GM19240 (cell line): ENCODE measurements around the gene SLC1A4.

Experiments
- DNase-seq: peaks from one replicate; pipeline ENCODE4 v3.0.0; 2011; ENCODE audit warnings: low spot score; ENCODE audit not compliant: insufficient read length

Gene SLC1A4

GRCh38 chr2:65049010-65049639 is 59.9 kb downstream of the SLC1A4 start:
- no peak for DNase-seq

DNA sequence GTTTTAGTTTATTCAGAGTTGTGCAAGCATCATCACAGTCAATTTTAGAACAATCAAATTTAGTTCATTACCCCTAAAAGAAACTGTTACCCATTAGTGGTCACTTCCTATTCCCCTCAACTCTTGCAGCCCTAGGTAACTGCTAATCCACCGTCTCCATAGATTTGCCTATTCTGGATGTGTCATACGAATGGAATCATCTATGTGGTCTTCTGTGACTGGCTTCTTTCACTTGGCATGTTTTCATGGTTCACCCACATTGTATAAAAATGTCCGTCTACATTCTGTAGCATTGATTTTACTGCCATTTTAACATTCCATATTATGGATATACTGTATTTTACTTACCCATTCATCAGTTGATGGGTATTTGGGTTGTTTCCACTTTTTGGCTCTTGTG is 61.7 kb downstream of the SLC1A4 start:
- no peak for DNase-seq

DNA sequence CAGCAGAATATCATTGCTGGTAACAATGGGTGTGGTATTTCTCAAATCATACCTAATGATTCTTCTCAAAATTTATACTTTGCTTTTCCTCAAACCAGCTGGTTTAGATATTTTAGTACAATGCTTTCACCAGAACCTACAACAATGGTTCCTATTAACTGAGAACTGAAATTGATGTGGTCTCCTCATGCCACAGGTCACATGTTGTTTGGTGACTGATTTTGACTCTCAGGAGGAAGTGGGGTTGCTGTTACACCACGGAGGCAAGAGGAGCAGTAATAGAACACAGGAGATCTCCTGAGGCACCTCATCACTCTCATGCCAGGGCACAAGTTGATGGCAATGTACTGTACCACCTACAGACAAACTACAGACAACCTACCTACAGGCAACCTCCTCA is 64.0 kb downstream of the SLC1A4 start:
- peak; percentile 73 for DNase-seq

GRCh38 chr2:65054749-65055421 is 65.7 kb downstream of the SLC1A4 start:
- no peak for DNase-seq

DNA sequence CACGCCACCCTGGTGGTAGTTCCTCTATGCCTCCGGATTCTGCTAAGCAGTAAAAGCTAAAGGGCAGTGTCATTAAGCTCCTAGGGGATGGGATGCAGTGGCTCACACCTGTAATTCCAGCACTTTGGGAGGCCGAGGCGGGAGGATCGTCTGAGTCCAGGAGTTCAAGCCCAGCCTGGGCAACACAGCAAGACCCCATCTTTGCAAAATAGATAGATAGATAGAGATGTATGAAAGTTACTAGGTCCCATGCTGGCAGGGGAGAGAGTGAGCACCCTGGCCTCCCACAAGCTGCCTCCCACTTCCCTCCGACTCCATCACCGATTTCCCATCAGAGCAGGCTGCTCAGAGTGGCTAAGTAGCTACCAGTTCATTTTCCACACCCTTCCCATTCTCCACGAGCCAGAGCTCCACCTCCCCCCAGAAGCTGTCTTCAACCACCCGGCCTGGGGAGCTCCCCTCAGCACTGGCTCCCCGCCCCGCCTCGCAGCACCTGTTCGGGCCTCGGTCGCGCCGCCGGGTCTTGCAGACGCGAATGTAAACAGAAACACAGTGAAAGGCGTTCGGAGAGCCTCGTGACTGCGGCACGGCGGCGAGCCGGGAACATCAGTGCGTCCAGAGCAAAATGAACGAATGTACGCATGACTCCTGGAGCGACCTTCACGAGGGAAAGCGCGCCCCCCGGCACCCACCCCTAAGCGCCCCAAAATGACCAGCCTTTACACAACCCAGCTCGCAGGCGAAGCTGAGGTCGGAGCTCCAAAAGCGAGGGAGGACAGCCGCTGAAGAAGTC is 66.4 kb downstream of the SLC1A4 start:
- DNase-seq, result no peak

GRCh38 chr2:65056215-65057053 is 67.2 kb downstream of the SLC1A4 start, which contains the start of gene CEP68:
CEP68 (plus strand) TSS chr2:65056416; CDS start chr2:65069445, 13,029 bp downstream.
- DNase-seq, result peak; percentile 90

DNA sequence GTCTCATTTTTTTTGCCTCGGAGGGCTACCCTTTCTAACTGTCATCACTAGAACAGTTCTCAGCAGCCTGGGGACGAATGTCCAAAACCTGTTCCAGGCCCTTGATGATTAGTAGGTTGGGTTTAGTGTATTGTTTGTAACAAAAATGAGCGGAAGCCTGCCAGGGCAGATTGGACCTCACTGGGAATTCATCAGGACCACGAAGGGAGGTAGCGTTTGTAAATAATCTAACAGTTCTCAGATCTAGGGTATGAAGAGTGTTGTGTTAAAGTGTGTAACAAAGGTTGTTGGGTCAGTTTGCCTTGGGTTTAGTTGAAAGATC is 67.8 kb downstream of the SLC1A4 start:
- DNase-seq, result no peak

- DNase-seq, result no peak
Measured at GRCh38 chr2:65057391-65058052, 68.3 kb downstream of the SLC1A4 start.

GRCh38 chr2:65059071-65059470 is 69.9 kb downstream of the SLC1A4 start:
- DNase-seq, result no peak

DNA sequence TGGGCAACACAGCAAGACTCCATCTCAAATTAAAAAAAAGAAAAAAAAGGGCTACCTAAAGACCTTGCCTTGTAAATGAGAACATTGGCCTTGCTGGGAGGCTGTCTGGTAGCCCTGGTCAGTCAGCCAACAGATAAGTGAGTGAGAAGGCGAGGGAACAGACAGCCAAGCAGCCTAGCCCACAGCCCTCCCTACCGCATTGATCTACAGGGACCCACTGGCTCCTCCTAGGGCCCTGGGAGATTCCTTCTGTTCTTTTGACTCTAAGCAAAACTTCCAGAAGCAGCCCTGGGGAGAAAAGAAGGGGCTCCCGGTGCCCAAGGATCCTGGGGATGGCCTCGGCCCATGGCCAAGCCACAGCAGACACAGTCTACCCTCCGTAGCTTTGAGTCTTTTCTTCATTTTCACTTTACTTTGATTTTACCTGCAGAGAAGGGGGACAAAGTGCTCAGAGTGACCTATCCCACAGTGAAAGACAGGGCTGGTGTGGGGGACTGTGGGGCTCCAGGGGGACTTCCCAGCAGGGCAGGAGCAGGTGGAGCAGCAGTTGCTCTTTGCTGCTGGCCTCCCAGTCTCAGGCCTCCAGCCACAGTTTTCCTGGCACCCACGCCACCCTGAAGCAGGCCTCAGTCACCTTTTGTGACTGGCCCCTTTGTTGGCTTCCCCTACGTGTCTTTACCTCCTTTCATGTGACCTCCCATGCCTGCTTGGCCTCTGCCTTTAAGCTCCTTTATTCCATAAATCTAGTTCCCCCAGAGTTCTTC is 72.1 kb downstream of the SLC1A4 start:
- no peak for DNase-seq

GRCh38 chr2:65061910-65062339 is 72.7 kb downstream of the SLC1A4 start:
- DNase-seq, result no peak

DNA sequence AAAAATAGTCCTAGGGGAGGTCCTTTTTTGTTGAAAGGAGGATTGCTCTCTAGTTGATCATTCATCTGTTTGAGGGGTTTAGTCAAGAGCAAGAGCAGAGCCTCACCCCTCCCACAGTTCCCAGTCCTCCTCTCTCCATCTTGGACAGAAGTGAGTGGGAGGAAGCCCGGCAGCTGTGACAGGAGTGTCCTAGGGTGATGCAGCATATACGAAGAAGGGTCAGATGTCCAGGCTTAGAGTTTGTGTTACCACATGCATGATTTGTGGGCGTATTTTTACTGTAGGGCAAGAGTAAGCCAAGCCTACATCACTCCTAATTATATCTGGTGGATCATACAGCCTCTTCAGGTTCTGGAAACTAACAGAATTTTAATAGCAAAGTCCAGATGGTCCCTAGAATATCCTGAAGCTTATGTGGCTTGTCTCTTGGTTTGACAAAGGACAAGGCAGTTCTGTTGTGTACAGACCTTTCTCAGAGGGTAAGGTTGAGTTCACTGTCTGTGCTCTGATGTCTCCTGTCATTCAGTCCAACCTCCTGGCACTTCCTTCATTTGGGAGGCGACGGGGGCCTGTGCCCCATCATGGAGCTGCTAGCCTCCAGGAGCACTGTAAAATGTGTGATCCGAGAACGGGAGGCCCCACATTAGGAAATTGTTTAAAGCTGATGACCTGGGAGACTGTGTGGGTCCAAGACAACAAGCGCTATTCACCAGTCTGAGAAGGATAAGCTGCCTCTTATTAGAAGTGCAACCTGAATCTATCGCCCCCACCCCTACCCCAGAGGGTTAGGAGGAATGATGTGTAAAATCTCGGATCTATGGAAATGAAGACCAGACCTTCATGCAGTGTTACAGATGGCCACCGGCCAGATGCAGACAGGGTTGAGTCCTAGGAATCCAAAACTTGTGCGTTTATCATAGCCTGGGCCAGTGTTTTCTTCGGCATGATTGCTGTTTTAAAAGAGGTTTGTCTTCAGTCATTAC is 73.9 kb downstream of the SLC1A4 start:
- DNase-seq, result no peak

DNA sequence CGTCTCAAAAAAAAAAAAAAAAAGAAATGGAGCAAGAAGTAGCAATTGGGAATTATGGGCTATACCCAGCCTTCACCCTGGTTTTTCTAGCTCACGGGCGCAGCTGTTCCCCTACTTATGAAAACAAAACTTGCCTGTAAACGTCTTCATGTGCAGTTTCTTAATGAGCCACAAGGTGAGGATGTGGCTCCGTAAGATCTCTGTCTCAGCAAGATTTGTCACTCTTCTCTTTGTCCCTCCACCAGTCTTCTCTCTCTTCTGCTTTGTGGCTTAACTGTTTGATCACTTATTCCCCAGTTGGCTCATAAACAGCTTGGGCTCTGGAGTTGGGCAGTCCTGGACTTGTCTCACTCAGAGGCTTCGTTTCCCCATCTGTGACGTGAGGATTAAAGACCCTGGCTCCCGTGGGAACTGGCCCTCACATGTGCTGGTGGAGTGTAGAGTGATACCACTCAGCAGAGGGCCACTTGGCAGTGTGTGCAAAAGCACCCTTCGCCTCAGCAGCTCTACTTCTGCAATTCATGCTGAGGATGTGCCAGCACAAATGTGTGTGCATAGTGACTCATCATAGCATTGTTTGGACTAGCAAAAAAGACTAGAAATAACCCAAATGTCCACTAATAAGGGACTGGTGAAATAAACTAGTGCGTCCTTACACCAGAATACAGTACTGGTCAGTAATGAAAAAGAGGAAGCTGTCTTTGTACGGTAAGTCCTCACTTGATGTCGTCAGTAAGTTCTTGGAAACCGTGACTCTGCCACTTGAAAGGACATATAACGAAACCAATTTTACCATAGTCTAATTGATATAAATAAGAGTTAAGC is 75.7 kb downstream of the SLC1A4 start:
- no peak for DNase-seq

DNA sequence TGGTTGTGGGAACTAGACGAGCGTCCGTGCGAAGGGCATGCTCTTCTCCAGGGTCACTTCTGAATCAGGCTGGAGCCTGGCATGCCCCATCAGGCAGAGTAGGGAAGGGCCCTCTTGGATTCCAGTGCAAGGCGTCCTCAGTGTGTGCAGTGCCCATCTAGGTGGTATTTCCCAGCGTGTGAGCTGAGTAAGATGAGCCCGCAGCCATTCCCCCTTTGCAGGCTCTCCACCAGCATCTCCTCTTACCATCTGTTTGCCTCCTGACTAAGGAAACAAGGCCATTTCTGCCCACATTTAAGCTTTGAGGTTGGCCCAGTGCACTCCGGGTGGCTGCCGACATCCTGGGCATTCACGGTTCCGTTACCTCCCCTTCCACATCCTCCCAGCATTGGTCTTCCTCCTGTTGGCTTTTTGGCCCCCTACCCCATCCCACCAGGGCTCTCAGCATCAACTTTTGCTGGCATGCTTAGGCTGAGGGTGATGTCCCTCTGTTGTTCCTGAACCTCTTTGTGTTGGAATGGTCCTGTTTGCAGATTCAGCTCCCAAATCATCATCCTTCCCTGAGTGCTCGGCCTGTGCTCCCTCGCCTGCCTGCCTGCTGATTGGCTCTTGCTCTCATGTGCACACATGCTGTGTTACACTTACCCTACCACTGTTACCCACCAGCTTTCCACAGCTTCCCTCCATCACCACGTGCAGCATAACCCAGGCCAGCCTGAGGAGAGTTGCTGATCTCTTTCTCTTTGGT is 78.8 kb downstream of the SLC1A4 start:
- no peak for DNase-seq

GRCh38 chr2:65069439-65069824 is 80.2 kb downstream of the SLC1A4 start:
- DNase-seq, result no peak

DNA sequence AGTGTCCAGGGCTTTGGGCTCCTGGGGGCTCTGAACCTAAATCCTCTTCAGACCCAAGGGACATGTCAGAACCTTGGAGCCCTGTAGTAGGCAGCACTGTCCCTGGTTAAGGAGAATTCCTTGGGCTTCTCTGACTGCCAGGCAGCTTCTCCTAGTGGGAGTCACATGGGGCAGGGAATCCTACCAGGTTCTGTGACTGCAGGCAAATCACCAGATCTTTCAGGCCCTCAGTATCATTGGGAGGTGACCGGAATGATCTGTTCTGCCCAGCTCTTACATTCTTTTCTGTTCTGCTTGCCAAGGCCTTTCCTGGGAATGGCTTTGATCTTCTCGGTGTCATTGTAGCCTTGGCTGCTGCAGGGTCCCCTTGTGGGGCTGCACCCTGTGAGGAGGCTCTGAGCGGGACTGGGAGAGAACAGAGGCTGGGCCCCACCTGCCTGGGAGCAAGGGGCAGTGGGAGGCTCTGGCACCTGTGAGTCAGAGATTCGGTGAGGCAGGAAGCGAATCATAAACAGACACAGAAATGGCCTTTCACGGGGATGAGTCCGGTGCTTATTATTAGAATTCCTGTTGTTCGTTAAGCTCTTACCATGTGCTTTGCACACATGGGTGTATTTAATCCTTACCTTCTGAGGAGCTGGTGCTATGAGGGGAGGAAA is 81.1 kb downstream of the SLC1A4 start:
- DNase-seq, result no peak

DNA sequence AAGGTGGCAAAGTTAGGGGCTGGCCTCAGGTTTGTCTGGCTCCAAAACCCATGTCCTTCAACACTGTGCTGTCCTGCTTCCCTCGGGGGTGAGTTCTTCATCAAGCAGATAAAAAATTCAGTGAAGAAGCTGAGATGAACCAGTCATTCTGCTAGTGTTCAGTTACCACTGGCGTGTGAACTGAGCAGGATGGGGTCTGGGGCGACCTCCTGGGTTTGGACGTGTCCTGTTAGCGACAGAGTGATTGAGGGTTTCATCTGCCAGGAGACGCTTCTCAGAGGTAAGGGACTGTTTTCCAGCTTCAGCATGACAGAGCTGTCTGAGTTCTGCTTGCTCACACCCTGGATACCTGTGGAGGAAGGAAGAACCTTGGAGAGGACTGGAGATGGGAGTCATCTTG is 81.7 kb downstream of the SLC1A4 start:
- no peak for DNase-seq
